CD4-positive, alpha-beta T cell treated with Interleukin-17A for 4 hours (primary cell): Measurements from ENCODE around the gene ZMAT5.

ENCODE experiments used
- DNase-seq: peaks from one replicate; pipeline ENCODE4 v3.0.0-alpha.2; 2020; ENCODE audit warnings: mixed read lengths

Gene ZMAT5

DNA sequence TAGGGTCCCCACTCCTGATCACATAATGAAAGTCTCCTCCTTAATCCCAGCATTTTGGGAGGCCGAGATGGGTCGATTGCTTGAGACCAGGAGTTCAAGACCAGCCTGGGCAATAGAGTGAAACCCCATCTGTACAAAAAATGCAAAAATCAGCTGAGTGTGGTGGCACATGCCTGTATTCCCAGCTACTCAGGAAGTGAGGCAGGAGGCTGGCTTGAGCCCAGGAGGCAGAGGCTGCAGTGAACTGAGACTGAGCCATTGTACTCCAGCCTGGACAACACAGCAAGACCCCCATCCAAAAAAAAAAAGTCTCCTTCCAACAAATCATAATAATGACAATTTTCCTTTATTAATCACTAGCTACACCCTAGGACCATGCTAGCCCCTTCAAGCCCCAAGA, 15.1 kb downstream of the ZMAT5 start:
- no peak for DNase-seq

DNA sequence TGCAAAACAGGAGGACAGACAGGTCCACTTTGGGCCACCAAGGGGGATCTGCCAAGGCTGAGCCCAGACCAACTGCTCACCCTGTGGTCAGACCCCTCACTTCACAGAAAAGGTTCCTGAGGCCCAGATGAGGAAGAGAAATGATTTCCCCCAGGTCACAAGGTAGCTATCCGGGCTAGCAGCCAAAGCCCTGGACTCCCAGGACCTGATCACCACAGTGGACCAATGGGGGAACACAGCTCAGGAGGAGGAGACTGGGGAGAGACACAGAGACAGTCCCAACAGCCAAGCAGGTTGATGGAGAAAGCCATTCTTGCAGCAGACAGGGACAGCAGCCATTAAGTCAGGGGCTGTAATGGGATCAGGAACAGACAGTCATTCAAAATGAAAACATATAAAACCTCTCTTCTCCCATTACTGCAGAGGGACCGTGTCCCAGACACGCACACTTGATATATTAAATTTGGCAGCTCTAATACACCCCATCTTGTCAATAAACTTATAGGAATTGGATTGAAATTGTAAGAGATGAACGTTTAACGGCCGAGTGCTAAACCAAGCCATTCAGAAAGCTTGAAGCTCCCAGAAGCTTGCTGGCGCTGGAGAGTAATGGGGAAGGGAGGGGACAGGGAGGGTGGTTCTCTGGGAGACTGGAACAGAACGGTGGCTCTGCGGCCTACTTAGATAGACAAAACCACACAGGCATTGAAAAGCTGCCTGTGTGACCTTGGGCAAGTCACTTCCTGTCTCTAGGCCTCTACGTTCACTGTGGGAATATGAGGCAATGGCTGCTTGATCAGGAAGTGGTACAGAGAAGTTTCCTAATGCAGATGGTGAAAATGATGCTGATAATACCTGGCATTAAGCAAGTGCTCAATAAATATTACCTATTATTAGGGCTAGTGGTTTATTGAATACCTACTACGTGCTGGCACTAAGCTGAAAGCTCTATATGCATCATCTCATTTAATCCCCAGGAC, 16.0 kb downstream of the ZMAT5 start:
- DNase-seq = peak; percentile 14

GRCh38 chr22:29750029-29750428, 16.8 kb downstream of the ZMAT5 start:
- DNase-seq = no peak

- no peak for DNase-seq
Measured at GRCh38 chr22:29748248-29748893, 18.4 kb downstream of the ZMAT5 start.

- DNase-seq = no peak
Measured at GRCh38 chr22:29747832-29748231, 19.0 kb downstream of the ZMAT5 start.

DNA sequence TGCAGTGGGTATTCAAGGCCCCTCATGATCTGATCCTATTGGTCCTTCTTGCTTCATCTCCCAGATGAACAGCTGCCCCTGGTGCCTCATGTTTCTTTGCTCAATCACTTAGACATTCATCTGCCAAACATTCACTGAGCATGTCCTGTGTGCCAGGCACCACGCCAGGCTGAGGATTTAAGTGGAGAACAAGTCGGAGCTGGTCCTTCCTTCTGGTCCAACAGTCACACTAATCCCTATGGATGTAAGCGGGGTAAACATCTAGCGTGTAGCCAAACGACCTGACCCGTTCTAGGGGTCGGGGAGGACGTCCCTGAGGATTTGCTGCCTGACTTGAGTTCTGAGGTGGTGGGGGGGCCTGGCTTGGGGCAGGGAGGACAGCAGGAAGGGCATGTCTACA, 21.9 kb downstream of the ZMAT5 start:
- no peak for DNase-seq

GRCh38 chr22:29742326-29742725, 24.5 kb downstream of the ZMAT5 start:
- DNase-seq = no peak

DNA sequence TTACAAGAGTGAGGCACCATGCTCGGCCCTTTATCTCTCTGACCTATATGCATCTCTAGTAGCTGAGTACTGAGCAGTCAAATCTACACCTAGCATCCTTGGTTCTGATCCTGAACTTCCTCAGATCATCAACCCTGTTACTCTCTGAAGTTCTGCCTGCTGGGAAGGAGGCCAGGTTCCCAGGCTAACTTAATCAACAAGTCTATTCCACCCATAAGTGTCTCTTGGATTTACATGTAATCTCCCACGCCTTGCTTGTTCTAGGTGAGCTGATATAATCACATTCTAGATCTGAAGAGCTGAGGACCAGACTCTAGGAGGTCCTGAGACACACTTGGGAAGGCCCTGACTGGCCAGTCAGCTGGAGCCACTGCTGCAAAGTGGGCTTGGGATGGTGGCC, 24.9 kb downstream of the ZMAT5 start:
- DNase-seq = no peak

GRCh38 chr22:29740216-29740615, 26.6 kb downstream of the ZMAT5 start:
- DNase-seq = no peak

DNA sequence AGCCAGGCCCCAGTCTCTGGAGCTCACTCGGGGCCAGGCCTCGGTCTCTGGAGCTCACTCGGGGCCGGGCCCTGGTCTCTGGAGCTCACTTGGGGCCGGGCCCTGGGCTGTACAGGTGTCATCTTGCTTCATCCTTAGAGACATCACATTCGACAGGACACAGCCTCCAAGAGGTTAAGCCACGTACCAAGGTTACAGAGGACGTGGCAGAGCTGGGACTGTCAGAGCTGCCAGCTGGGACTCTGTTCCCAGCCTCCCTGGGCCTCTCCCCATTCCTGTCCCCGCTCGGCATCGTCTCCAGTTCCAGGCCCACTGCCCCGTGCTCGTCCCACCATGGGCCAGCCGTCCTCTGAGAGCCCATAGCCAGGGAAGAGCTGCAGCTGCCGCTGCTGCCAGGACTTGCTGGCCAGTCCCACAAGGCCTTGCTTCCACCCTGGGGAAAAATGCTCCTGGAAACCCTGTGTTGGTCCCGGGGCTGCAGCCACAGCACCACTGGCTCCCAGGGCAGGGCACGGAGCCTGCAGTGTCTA, 27.4 kb downstream of the ZMAT5 start:
- no peak for DNase-seq

- no peak for DNase-seq
Measured at GRCh38 chr22:29738118-29738815, 28.5 kb downstream of the ZMAT5 start.

DNA sequence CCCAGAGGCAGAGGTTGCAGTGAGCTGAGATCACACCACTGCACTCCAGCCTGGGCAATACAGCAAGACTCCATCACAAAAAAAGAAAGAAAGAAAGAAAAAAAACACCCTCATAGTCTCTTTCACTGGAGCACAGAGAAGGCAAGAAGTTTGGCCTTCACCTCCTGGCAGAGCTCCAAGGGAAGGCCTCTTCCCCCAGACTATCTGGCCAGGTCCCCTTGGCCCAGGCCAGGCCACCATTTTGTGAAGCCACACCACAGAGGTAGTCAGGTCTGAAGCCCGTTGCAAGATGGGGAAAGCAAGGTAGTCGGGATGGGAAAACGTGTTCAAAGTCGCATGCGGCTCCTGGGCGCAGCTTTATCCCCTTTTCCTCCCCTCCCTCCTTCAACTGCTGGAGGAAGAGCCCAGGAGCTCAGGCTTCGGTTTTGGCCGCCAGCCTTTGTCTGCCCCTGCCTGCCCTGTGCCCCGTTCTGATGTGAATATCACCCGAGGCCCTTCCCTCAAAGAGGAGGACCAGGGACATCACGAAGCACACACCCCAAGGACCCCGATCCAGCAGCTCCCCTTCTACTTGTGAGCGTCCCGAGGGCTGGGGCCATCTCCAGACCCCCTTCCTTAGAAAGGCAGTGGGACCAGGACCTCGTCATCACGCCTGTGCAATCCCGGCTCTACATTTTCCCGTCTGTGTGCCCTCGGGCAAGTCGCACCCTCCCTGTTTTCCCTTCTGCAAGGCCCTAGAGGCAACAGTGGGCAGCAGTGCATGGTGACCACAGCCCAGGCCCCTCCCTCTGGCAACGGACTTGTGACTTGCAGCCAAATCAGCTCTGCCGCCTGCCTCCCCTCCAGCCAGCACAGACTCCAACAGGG, 29.3 kb downstream of the ZMAT5 start:
- no peak for DNase-seq

DNA sequence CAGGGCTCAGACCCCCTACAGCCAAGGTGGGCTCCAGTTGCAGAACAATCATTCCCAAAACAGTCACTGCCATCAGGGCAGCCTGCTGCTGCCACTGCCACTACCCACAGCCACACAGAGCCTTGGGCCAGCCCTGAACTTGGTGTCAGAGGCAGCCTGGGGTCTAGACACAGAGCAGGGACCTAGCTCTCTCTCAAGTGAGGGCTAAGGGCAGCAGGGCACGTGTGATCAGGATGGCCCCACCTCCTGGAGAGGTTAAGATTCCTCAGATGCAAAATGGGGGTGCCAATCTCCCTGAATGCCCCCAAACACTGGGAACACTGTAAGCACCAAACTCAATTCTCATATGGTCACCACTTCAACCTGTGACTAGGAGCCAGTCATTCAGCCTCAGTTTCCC, 31.4 kb downstream of the ZMAT5 start:
- DNase-seq = no peak

DNA sequence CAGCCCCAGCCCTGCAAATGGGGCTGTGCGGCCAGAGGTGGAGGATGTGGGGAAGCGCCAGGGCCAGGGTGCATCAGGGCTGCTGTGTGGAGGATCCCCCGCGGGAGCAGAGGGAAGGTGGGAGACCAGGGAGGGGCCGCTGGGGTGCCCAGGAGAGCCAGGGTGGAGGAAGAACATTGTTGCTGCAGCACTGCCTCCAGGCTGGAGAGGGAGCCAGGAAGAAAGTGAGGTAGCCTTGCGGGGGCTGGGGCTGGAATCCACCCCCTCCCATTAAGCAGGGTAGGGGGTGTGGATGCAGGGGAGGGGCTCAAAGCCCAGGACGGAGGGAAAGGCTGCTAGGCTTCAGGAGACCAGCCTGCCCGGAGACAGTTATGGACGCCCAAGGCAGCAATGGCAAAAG, 32.0 kb downstream of the ZMAT5 start:
- no peak for DNase-seq

DNA sequence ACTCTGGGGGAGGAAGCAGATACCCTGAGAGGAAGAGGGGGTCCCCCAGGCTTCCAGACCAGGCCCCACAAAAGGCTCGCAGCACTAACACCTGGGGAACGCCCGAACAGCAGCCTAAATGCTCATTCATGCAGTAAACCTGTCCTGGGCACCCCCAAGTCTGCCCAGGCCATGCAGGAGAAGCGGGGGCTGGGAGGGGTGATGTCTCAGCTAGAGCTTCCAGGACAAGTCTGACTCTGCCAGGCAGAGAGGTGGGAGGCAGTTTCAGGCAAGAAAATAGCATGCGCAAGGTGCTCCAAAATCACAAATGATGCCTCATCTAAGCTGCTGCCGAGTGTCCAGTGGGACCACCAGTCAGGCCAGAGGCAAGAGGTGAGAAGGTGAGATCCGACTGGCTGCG, 32.4 kb downstream of the ZMAT5 start:
- DNase-seq = no peak

GRCh38 chr22:29733362-29734201, 33.2 kb downstream of the ZMAT5 start:
- DNase-seq = no peak

GRCh38 chr22:29732883-29733282, 33.9 kb downstream of the ZMAT5 start:
- no peak for DNase-seq

- DNase-seq = no peak
Measured at GRCh38 chr22:29731058-29731850, 35.6 kb downstream of the ZMAT5 start.

DNA sequence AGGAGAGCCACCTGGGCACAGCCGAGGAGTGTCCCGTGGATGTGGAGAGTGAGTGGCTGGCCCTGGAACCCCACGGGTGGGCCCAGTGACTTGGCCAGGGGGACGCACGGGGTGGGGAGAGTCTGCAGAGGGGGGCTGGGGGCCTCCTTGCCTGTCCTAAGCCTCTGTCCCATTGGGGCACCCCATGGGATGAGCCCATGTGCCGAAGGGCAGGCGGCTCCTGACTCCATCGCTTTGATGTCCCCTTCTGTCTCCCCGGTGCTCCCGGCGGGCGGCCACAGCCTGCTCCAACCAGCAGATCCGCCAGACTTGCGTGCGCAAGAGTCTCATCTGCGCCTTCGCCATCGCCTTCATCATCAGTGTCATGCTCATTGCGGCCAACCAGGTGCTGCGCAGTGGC, 37.6 kb downstream of the ZMAT5 start:
- DNase-seq = no peak

DNA sequence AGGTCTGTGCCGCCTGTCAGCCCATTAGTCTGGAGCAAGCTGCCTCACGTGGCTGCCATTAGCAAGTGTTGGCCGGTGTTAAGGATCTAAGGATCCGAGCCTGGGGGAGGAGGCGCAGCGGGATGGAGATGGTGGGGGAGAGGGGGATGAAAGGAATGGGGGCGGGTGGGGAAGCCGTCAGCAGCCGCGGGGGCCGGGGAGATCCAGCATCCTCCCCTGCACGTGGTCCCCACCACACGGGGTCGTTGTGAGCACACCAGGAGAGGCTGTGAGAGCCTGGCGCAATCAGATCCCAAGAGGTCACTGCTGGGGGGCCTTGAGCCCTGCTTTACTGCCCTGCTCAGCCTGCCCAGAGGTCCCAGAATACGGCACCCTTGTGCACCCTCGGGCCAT, 39.7 kb downstream of the ZMAT5 start:
- peak; percentile 29 for DNase-seq
